Motor neuron (in vitro differentiated cells): ENCODE results near the gene SETD6. TPM values are rescaled to one million over a fixed set of nuclear protein-coding genes. Genes with fewer than 3 reads are reported as not detected.

Experiments
- total RNA-seq, 8 experiments: library from RNA; unstranded; fragments of 300-600 nt; gene quantifications; 2 replicates each; pipeline versions ENCODE4 v1.2.3 to v1.2.4, GENCODE V29; 2022

Gene SETD6
- total RNA-seq, 8 experiments from 2014 or later, result 8.6 to 36.3 (median 16.4) TPM

Other genes with a start within 250 kb of the SETD6 start
- gene PRSS54, start 220.5 kb upstream of the SETD6 start, total RNA-seq, result not detected
- gene GINS3, start 123.0 kb upstream of the SETD6 start, total RNA-seq, result 10 to 100 TPM in 3 of 8 experiments, 1 to 10 TPM in 5; 1.7 to 13.6 (median 6.0) TPM
- 100 to 1,000 TPM in 5 of 8 experiments, 10 to 100 TPM in 1, 1 to 10 TPM in 2; 8.4 to 258 (median 140) TPM for gene NDRG4, start 15.4 kb upstream of the SETD6 start, total RNA-seq
- 100 to 1,000 TPM in 3 of 8 experiments, 10 to 100 TPM in 5; 57.7 to 187 (median 91.9) TPM for gene CNOT1, start 114.3 kb downstream of the SETD6 start, total RNA-seq
- 10 to 100 TPM in 5 of 8 experiments, 1 to 10 TPM in 3; 5.0 to 30.7 (median 16.9) TPM for gene SLC38A7, start 169.3 kb downstream of the SETD6 start, total RNA-seq
- gene GOT2, start 218.8 kb downstream of the SETD6 start, total RNA-seq, result 100 to 1,000 TPM in 2 of 8 experiments, 10 to 100 TPM in 6; 63.0 to 116 (median 76.8) TPM